OCI-LY3 (cell line): ENCODE measurements around the gene CUBN.

ENCODE experiments used
- CTCF ChIP-seq: fragments of 200-600, 300-600 bp; sonication (generic); IDR thresholded peaks from 2 replicates; pipeline ENCODE4 v1.5.1; 2014; ENCODE audit warnings: antibody characterized with exemption, low read length, low read depth
- EZH2phosphoT487 ChIP-seq: fragments of 200-600 bp; shearing (Covaris generic); IDR thresholded peaks from 2 replicates; pipeline ENCODE4 v1.6.1; 2018; ENCODE audit warnings: antibody characterized with exemption, mixed run types, low read depth

- no peak for TF ChIP-seq EZH2phosphoT487
- TF ChIP-seq CTCF: no peak
These were observed 275.0 kb downstream of the CUBN start for GRCh38 chr10:16854623-16855022.
